GM23248 (cell line): ENCODE results near the gene IGSF21. TPM values are rescaled to one million over a fixed set of nuclear protein-coding genes. Genes with fewer than 3 reads are reported as not detected.

Experiments
- DNase-seq: peaks from one replicate; pipeline ENCODE4 v3.0.0-alpha.2; 2015
- H2AFZ ChIP-seq: fragments of 200-600 bp; sonication (generic); 2 replicates; pipeline ENCODE4 v1.6.1; 2016; ENCODE audit warnings: antibody characterized with exemption
- H3F3A ChIP-seq: fragments of 200-600 bp; sonication (generic); 2 replicates; pipeline ENCODE4 v1.6.1; 2016; ENCODE audit warnings: mild to moderate bottlenecking, antibody characterized with exemption, mixed run types; ENCODE audit not compliant: insufficient read depth
- H3K27ac ChIP-seq: fragments of 200-600 bp; sonication (generic); 2 replicates; pipeline ENCODE4 v1.5.1; 2016; ENCODE audit warnings: mild to moderate bottlenecking
- H3K27me3 ChIP-seq: fragments of 200-600 bp; sonication (generic); replicated peaks from 2 replicates; pipeline ENCODE4 v1.6.1; 2016; ENCODE audit warnings: mild to moderate bottlenecking; ENCODE audit not compliant: insufficient read depth
- H3K36me3 ChIP-seq: fragments of 200-600 bp; sonication (generic); 2 replicates; pipeline ENCODE4 v1.6.1; 2016; ENCODE audit warnings: low read depth, mild to moderate bottlenecking
- H3K4me1 ChIP-seq: fragments of 200-600 bp; sonication (generic); 2 replicates; pipeline ENCODE4 v1.6.1; 2016; ENCODE audit warnings: mild to moderate bottlenecking; ENCODE audit not compliant: insufficient read depth
- H3K4me2 ChIP-seq: fragments of 200-600 bp; sonication (generic); one replicate; pipeline ENCODE4 v1.6.1; 2016; ENCODE audit warnings: mild to moderate bottlenecking; ENCODE audit not compliant: unreplicated experiment
- H3K4me3 ChIP-seq: fragments of 200-600 bp; sonication (generic); 2 replicates; pipeline ENCODE4 v1.5.1; 2016; ENCODE audit warnings: mild to moderate bottlenecking
- H3K79me2 ChIP-seq: fragments of 200-600 bp; sonication (generic); 2 replicates; pipeline ENCODE4 v1.6.1; 2016; ENCODE audit warnings: mild to moderate bottlenecking; ENCODE audit not compliant: insufficient read depth
- H3K9ac ChIP-seq: fragments of 200-600 bp; sonication (generic); 2 replicates; pipeline ENCODE4 v1.6.1; 2016; ENCODE audit warnings: mild to moderate bottlenecking
- H3K9me2 ChIP-seq: fragments of 200-600 bp; sonication (generic); 2 replicates; pipeline ENCODE4 v1.6.1; 2016; ENCODE audit warnings: mixed run types, mild to moderate bottlenecking, moderate library complexity; ENCODE audit not compliant: insufficient read depth
- H3K9me3 ChIP-seq: fragments of 200-600 bp; sonication (generic); one replicate; pipeline ENCODE4 v1.6.1; 2017; ENCODE audit warnings: low read depth
- H4K20me1 ChIP-seq: fragments of 200-600 bp; sonication (generic); 2 replicates; pipeline ENCODE4 v1.6.0; 2016; ENCODE audit not compliant: insufficient read depth
- EZH2 ChIP-seq: fragments of 200-600 bp; sonication (generic); IDR thresholded peaks from 2 replicates; pipeline ENCODE4 v1.6.1; 2018; ENCODE audit warnings: antibody characterized with exemption, mild to moderate bottlenecking; ENCODE audit not compliant: insufficient read depth, poor library complexity, severe bottlenecking
- EZH2phosphoT487 ChIP-seq: fragments of 200-600 bp; sonication (generic); IDR thresholded peaks from 2 replicates; pipeline ENCODE4 v1.6.1; 2018; ENCODE audit warnings: antibody characterized with exemption, moderate library complexity, mild to moderate bottlenecking, low read depth; ENCODE audit not compliant: insufficient read depth
- WGBS, 2 experiments: methylation state at CpG; one replicate each; pipeline ENCODE4 v1.1.6; 2015 to 2017; ENCODE audit warnings: low lambda C conversion rate in 2 of 2, low coverage in 1 of 2; ENCODE audit errors: missing lambda C conversion rate in 2 of 2; 5-methylcytosine and 5-hydroxymethylcytosine counted together
- in situ Hi-C: fragments of 300-500 bp; cut with MboI; formaldehyde crosslinking; loops from 2 replicates; pipeline ENCODE4 v1.15.0; 2020
- polyA plus RNA-seq: library from polyadenylated mRNA; unstranded; fragments of >200 nt; fragmentation: Nextera tagmentation; extraction: Ambion mirVana; gene quantifications from 2 replicates; pipeline ENCODE4 v1.2.1, GENCODE V29; 2016
- total RNA-seq: library from RNA; depleted of rRNA; stranded (reverse); fragments of >200 nt; shearing (Covaris generic); gene quantifications from 2 replicates; pipeline ENCODE4 v1.2.3, GENCODE V29; 2014

The IGSF21 gene
- total and polyA plus RNA-seq, 2 experiments from 2014 or later = not detected

DNA sequence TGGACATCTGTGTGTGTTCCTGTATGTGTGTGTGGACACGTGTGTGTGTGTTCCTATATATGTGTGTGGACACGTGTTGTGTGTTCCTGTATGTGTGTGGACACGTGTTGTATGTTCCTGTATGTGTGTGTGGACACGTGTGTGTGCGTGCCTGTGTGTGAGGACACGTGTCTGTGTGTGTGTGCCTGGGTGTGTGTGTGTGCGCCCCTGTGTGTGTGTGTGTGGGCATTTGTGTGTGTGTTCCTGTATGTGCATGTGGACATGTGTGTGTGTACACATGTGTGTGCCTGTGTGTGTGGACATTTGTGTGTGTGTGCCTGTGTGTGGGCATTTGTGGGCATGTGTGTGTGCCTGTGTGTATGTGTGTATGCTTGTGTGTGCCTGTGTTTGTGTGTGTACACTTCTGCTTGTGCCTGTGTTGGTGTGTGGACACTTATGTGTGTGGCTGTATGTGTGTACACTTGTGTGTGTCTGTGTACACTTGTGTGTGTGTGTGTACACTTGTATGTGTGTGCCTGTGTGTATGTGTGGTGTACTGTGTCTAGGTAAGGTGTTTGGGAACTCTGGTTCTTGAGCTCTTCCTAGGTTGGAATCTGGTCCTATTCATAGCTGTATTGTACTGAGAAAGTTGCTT is 3.7 kb upstream of the IGSF21 start:
- in situ Hi-C loops = loop anchor here (25.0 kb wide), 1 partner anchor 592 kb away; no protein-coding TSS in a partner anchor
- WGBS, 2 experiments = 42 to 45% methylated on average over 7 of the region's 7 CpGs

DNA sequence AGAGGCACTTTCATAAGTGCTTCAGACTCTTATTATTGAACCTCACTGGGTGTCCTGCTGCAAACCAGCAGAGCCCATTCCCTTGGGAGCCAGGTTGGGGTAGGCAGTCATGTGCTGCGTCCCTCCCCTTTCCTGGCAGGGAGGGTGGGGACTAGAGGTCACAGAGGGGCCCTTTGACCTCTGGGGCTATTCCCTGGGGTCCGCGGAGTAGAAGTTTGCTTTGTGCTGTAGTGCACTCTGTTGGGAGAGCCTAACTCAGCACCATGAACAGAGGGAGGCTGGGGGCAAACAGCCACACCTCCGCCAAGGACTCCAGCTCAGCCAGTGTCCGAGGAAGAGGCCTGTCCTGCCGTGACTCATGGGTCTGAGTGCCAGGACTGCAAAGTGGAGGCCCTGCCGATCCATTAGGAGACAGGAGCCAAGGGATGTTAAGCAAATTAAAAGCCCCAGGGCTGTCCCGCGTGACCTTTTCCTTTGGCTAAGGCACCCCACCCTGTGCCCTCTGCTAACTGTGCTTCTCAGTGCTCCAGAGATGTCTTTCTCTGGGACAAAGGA is 3.0 kb upstream of the IGSF21 start:
- Histone ChIP-seq H3K79me2 (no peaks in the 10 kb centered on the region), H3K27ac (no peak overlapping the region), H3K27me3 (peaks cover 34% of the 10 kb centered on the region), H2AFZ (no peak overlapping the region), H4K20me1 (no peaks in the 10 kb centered on the region), H3K4me2 (no peak overlapping the region), H3K9ac (no peak overlapping the region), H3K9me2 (no peaks in the 10 kb centered on the region), H3K4me1 (no peaks in the 10 kb centered on the region), H3K36me3 (no peaks in the 10 kb centered on the region), H3F3A (no peaks in the 10 kb centered on the region), H3K4me3 (no peak overlapping the region), H3K9me3 (no peaks in the 10 kb centered on the region)
- TF ChIP-seq EZH2phosphoT487 (no peak), EZH2 (no peak)
- peak; percentile 38 for DNase-seq
- in situ Hi-C loops = loop anchor here (25.0 kb wide), 1 partner anchor 592 kb away; no protein-coding TSS in a partner anchor
- 53 to 56% methylated on average over 9 of the region's 9 CpGs for WGBS, 2 experiments

More for the DNA sequence above, 3.7 kb upstream of the IGSF21 start:
- no peaks in the 10 kb centered on the region for H4K20me1 ChIP-seq
- no peak overlapping the region for H2AFZ ChIP-seq
- H3K36me3 ChIP-seq = no peaks in the 10 kb centered on the region
- no peak overlapping the region for H3K9ac ChIP-seq
- H3K27ac ChIP-seq = no peak overlapping the region
- H3K4me1 ChIP-seq = no peaks in the 10 kb centered on the region
- H3K9me3 ChIP-seq = no peaks in the 10 kb centered on the region
- H3K4me3 ChIP-seq = no peak overlapping the region
- TF ChIP-seq EZH2phosphoT487 (no peak), EZH2 (no peak)
- H3K27me3 ChIP-seq = peaks cover 31% of the 10 kb centered on the region
- H3F3A ChIP-seq = no peaks in the 10 kb centered on the region
- no peak for DNase-seq
- no peaks in the 10 kb centered on the region for H3K9me2 ChIP-seq
- no peak overlapping the region for H3K4me2 ChIP-seq
- H3K79me2 ChIP-seq = no peaks in the 10 kb centered on the region

DNA sequence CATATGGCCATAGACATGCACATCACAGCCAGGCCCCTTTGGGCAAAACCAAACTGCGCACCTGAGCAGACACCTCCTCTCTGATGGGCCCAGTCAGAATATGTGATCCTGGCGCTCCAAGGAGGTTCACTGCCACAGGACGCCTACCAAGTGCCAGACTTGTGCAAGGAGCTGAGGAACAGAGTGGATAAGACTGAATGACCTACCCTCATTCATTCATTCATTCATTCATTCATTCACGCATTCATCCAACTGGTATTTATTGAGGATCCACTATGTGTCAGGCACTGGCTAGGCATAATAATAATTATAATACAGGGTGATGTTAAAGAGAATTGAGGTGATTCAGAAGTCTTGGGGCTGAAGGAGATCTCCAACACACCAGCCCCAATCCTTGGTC is 2.4 kb upstream of the IGSF21 start:
- H3K4me2 ChIP-seq = no peak overlapping the region
- in situ Hi-C loops = loop anchor here (25.0 kb wide), 1 partner anchor 593 kb away; no protein-coding TSS in a partner anchor
- H3K9me2 ChIP-seq = no peaks in the 10 kb centered on the region
- H3F3A ChIP-seq = no peaks in the 10 kb centered on the region
- H2AFZ ChIP-seq = no peak overlapping the region
- no peak overlapping the region for H3K27ac ChIP-seq
- no peak overlapping the region for H3K4me3 ChIP-seq
- H4K20me1 ChIP-seq = no peaks in the 10 kb centered on the region
- H3K9ac ChIP-seq = no peak overlapping the region
- WGBS, 2 experiments = 59 to 65% methylated on average over 4 of the region's 4 CpGs
- no peak for TF ChIP-seq EZH2
- no peak for TF ChIP-seq EZH2phosphoT487
- no peak for DNase-seq
- no peaks in the 10 kb centered on the region for H3K4me1 ChIP-seq
- peaks cover 40% of the 10 kb centered on the region for H3K27me3 ChIP-seq
- no peaks in the 10 kb centered on the region for H3K36me3 ChIP-seq
- no peaks in the 10 kb centered on the region for H3K79me2 ChIP-seq
- H3K9me3 ChIP-seq = no peaks in the 10 kb centered on the region

DNA sequence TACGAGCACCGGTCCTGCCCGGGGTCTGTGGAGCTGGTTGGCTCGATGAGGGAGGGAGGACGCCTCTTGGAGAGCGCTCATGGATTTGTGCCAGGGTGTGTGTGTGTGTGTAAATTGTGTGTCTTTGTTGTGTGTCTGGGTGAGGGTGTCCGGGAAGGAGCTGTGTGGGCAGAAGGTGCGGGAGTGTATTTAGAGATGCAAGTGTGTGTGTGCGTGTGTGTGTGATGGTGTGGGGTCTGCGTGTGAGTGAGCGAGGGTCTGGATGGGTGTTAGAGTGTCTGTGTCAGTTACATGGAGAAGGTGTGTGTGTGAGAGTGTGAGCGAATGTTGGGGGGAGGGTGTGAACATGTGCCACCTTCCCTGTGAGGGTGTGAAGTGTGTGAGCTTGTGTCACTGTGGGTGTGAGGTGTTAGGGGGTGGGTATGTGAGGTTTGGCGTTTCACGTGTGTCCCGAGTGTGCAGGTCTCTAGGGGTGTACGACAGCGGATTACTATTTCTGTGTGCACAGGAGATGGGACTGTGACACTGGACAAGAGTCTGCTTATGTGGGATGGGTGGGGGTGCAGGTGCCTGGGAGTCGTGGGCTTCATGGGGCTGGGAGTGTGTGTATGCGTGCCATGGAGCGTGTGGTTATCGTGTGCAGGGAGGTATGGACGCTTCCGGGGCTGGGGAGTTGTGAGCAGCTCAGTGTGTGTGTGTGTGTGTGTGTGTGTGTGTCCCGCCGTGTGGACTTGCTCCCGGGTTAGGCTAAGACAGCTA is 880 bp downstream of the IGSF21 start:
- Histone ChIP-seq H3K36me3 (no peaks in the 10 kb centered on the region), H2AFZ (no peak overlapping the region), H3K9ac (no peak overlapping the region), H3K4me2 (no peak overlapping the region), H3F3A (no peaks in the 10 kb centered on the region), H3K4me1 (no peaks in the 10 kb centered on the region), H3K27ac (no peak overlapping the region), H3K27me3 (peaks cover 70% of the 10 kb centered on the region), H4K20me1 (no peaks in the 10 kb centered on the region), H3K79me2 (no peaks in the 10 kb centered on the region), H3K4me3 (no peak overlapping the region), H3K9me3 (no peaks in the 10 kb centered on the region), H3K9me2 (no peaks in the 10 kb centered on the region)
- no peak for DNase-seq
- TF ChIP-seq EZH2 (no peak), EZH2phosphoT487 (no peak)
- 2 to 4% methylated on average over 22 to 26 of the region's 26 CpGs for WGBS, 2 experiments
- in situ Hi-C loops = loop anchor here (25.0 kb wide), 1 partner anchor 596 kb away; no protein-coding TSS in a partner anchor
